ENCODE measurements around the gene TPD52L3. TPM values are rescaled to one million over a fixed set of nuclear protein-coding genes. Genes with fewer than 3 reads are reported as not detected.
A peak's percentile ranks its signal among the peaks of the same experiment; 100 is the strongest.

Gene TPD52L3
- not detected for total RNA-seq
- not detected for polyA plus RNA-seq

- Mint-ChIP-seq H3K4me3 (no peak within 1 kb of the TSS), H3K36me3 (no peaks in the 10 kb centered on the region), H3K27ac (no peak within 1 kb of the TSS), H3K27me3 (peaks cover 28% of the 10 kb centered on the region), H3K9me3 (peaks cover 0 to 12% (median 3%) of the 10 kb centered on the region in 7 donors), H3K4me1 (no peaks in the 10 kb centered on the region)
- Histone ChIP-seq H3K36me3 (ENCODE audit: control insufficient read depth, insufficient read depth, low read length) (no peaks in the 10 kb centered on the region), H3K27me3 (ENCODE audit: control insufficient read depth, insufficient read depth, low read length) (peaks cover 2% of the 10 kb centered on the region), H3K4me3 (ENCODE audit: low read depth, low read length) (no peak within 1 kb of the TSS), H3K27ac (ENCODE audit: insufficient read depth, low read length, poor library complexity, severe bottlenecking) (no peak within 1 kb of the TSS), H3K9me3 (ENCODE audit: control insufficient read depth in 2 of 2, low read length in 2 of 2) (peaks cover 1 to 8% of the 10 kb centered on the region in 2 experiments), H3K4me1 (ENCODE audit: control insufficient read depth, insufficient read depth, low read length, poor library complexity, severe bottlenecking) (no peaks in the 10 kb centered on the region)
- DNase-seq (no peak), ATAC-seq (ENCODE audit: low read depth in 2 of 2) (no peak)
Observed at GRCh38 chr9:6328103-6328502, at the start of gene TPD52L3. Gene TPD52L3 (plus strand): TSS chr9:6328375. CDS start chr9:6328596, 221 bp downstream.

DNA sequence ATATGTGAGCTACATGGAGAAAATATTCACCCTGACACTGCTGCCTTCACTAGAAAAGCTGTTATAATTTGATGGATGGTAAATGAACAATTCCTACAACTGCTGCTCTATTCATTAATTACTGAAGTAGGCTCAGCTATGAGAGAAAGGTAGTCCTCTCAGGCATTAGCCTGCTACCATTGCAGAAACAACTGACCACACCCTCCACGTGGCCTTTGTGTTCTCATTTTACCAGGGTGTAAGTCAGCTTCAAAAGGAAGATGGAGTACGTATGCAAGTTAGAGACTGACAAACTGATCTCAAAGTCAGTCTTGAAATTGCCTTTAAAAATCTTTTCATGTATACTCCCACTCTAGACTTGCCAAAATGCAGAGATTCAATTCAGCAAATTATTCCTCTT is 26.3 kb upstream of the TPD52L3 start:
- Histone ChIP-seq H3K27ac (ENCODE audit: insufficient read depth, low read length, poor library complexity, severe bottlenecking) (no peak overlapping the region), H3K9me3 (ENCODE audit: control insufficient read depth in 2 of 2, low read length in 2 of 2) (no peaks in the 10 kb centered on the region), H3K4me3 (ENCODE audit: low read depth, low read length) (no peak overlapping the region), H3K4me1 (ENCODE audit: control insufficient read depth, insufficient read depth, low read length, poor library complexity, severe bottlenecking) (no peaks in the 10 kb centered on the region), H3K36me3 (ENCODE audit: control insufficient read depth, insufficient read depth, low read length) (no peaks in the 10 kb centered on the region), H3K27me3 (ENCODE audit: control insufficient read depth, insufficient read depth, low read length) (peaks cover 4% of the 10 kb centered on the region)
- Mint-ChIP-seq H3K4me1 (no peaks in the 10 kb centered on the region), H3K9me3 (no peaks in the 10 kb centered on the region), H3K36me3 (no peaks in the 10 kb centered on the region), H3K27me3 (peaks cover 18% of the 10 kb centered on the region), H3K27ac (no peak overlapping the region), H3K4me3 (no peak overlapping the region)
- DNase-seq (no peak), ATAC-seq (ENCODE audit: low read depth in 2 of 2) (no peak)

- Mint-ChIP-seq H3K27me3 (peaks cover 18% of the 10 kb centered on the region), H3K4me3 (no peak overlapping the region)
Observed at GRCh38 chr9:6302417-6302816, 25.8 kb upstream of the TPD52L3 start.

GRCh38 chr9:6304232-6304631 is 23.9 kb upstream of the TPD52L3 start:
- H3K9me3 Mint-ChIP-seq: no peaks in the 10 kb centered on the region
- H3K4me3 ChIP-seq (ENCODE audit: low read depth, low read length): no peak overlapping the region
- no peak for DNase-seq
- H3K36me3 Mint-ChIP-seq: no peaks in the 10 kb centered on the region
- no peaks in the 10 kb centered on the region for H3K4me1 ChIP-seq (ENCODE audit: control insufficient read depth, insufficient read depth, low read length, poor library complexity, severe bottlenecking)
- no peaks in the 10 kb centered on the region for H3K4me1 Mint-ChIP-seq
- no peak overlapping the region for H3K27ac Mint-ChIP-seq
- H3K27ac ChIP-seq (ENCODE audit: insufficient read depth, low read length, poor library complexity, severe bottlenecking): no peak overlapping the region
- H3K9me3 ChIP-seq (ENCODE audit: control insufficient read depth in 2 of 2, low read length in 2 of 2): no peaks in the 10 kb centered on the region
- H3K27me3 ChIP-seq (ENCODE audit: control insufficient read depth, insufficient read depth, low read length): peaks cover 5% of the 10 kb centered on the region
- ATAC-seq (ENCODE audit: low read depth in 2 of 2): no peak
- peaks cover 18% of the 10 kb centered on the region for H3K27me3 Mint-ChIP-seq
- H3K36me3 ChIP-seq (ENCODE audit: control insufficient read depth, insufficient read depth, low read length): no peaks in the 10 kb centered on the region
- no peak overlapping the region for H3K4me3 Mint-ChIP-seq

More at GRCh38 chr9:6302417-6302816, 25.8 kb upstream of the TPD52L3 start:
- Histone ChIP-seq H3K27ac (ENCODE audit: insufficient read depth, low read length, poor library complexity, severe bottlenecking) (no peak overlapping the region), H3K9me3 (ENCODE audit: control insufficient read depth in 2 of 2, low read length in 2 of 2) (no peaks in the 10 kb centered on the region), H3K4me3 (ENCODE audit: low read depth, low read length) (no peak overlapping the region), H3K27me3 (ENCODE audit: control insufficient read depth, insufficient read depth, low read length) (peaks cover 4% of the 10 kb centered on the region), H3K4me1 (ENCODE audit: control insufficient read depth, insufficient read depth, low read length, poor library complexity, severe bottlenecking) (no peaks in the 10 kb centered on the region), H3K36me3 (ENCODE audit: control insufficient read depth, insufficient read depth, low read length) (no peaks in the 10 kb centered on the region)
- no peaks in the 10 kb centered on the region for H3K36me3 Mint-ChIP-seq
- H3K9me3 Mint-ChIP-seq: no peaks in the 10 kb centered on the region
- ATAC-seq (ENCODE audit: low read depth in 2 of 2) (no peak), DNase-seq (no peak)
- no peaks in the 10 kb centered on the region for H3K4me1 Mint-ChIP-seq
- no peak overlapping the region for H3K27ac Mint-ChIP-seq

- Histone ChIP-seq H3K36me3 (ENCODE audit: control insufficient read depth, insufficient read depth, low read length) (no peaks in the 10 kb centered on the region), H3K9me3 (ENCODE audit: control insufficient read depth in 2 of 2, low read length in 2 of 2) (no peaks in the 10 kb centered on the region), H3K27me3 (ENCODE audit: control insufficient read depth, insufficient read depth, low read length) (peaks cover 16% of the 10 kb centered on the region), H3K27ac (ENCODE audit: insufficient read depth, low read length, poor library complexity, severe bottlenecking) (no peak overlapping the region), H3K4me1 (ENCODE audit: control insufficient read depth, insufficient read depth, low read length, poor library complexity, severe bottlenecking) (no peaks in the 10 kb centered on the region), H3K4me3 (ENCODE audit: low read depth, low read length) (no peak overlapping the region)
- peaks cover 18% of the 10 kb centered on the region for H3K27me3 Mint-ChIP-seq
- ATAC-seq (ENCODE audit: low read depth in 2 of 2) (no peak), DNase-seq (peak in 2 of 3 donors; percentile 4 to 36)
- no peaks in the 10 kb centered on the region for H3K4me1 Mint-ChIP-seq
- no peak overlapping the region for H3K27ac Mint-ChIP-seq
- no peaks in the 10 kb centered on the region for H3K9me3 Mint-ChIP-seq
- H3K4me3 Mint-ChIP-seq: no peak overlapping the region
- no peaks in the 10 kb centered on the region for H3K36me3 Mint-ChIP-seq
Observed at GRCh38 chr9:6305954-6306563, 22.1 kb upstream of the TPD52L3 start.

GRCh38 chr9:6307551-6308096 is 20.6 kb upstream of the TPD52L3 start:
- H3K4me3 Mint-ChIP-seq: no peak overlapping the region
- Histone ChIP-seq H3K4me1 (ENCODE audit: control insufficient read depth, insufficient read depth, low read length, poor library complexity, severe bottlenecking) (no peaks in the 10 kb centered on the region), H3K36me3 (ENCODE audit: control insufficient read depth, insufficient read depth, low read length) (no peaks in the 10 kb centered on the region), H3K4me3 (ENCODE audit: low read depth, low read length) (no peak overlapping the region), H3K27me3 (ENCODE audit: control insufficient read depth, insufficient read depth, low read length) (peaks cover 20% of the 10 kb centered on the region), H3K27ac (ENCODE audit: insufficient read depth, low read length, poor library complexity, severe bottlenecking) (no peak overlapping the region), H3K9me3 (ENCODE audit: control insufficient read depth in 2 of 2, low read length in 2 of 2) (no peaks in the 10 kb centered on the region)
- H3K36me3 Mint-ChIP-seq: no peaks in the 10 kb centered on the region
- ATAC-seq (ENCODE audit: low read depth in 2 of 2): no peak
- no peak overlapping the region for H3K27ac Mint-ChIP-seq
- no peak for DNase-seq
- H3K9me3 Mint-ChIP-seq: no peaks in the 10 kb centered on the region
- H3K4me1 Mint-ChIP-seq: no peaks in the 10 kb centered on the region
- peaks cover 12% of the 10 kb centered on the region for H3K27me3 Mint-ChIP-seq

- Histone ChIP-seq H3K27ac (ENCODE audit: insufficient read depth, low read length, poor library complexity, severe bottlenecking) (no peak overlapping the region), H3K27me3 (ENCODE audit: control insufficient read depth, insufficient read depth, low read length) (peaks cover 2% of the 10 kb centered on the region), H3K4me1 (ENCODE audit: control insufficient read depth, insufficient read depth, low read length, poor library complexity, severe bottlenecking) (no peaks in the 10 kb centered on the region), H3K9me3 (ENCODE audit: control insufficient read depth in 2 of 2, low read length in 2 of 2) (peaks cover 9 to 20% of the 10 kb centered on the region in 2 experiments), H3K4me3 (ENCODE audit: low read depth, low read length) (no peak overlapping the region), H3K36me3 (ENCODE audit: control insufficient read depth, insufficient read depth, low read length) (no peaks in the 10 kb centered on the region)
- DNase-seq (no peak), ATAC-seq (ENCODE audit: low read depth in 2 of 2) (no peak)
- Mint-ChIP-seq H3K36me3 (no peaks in the 10 kb centered on the region), H3K4me1 (no peaks in the 10 kb centered on the region), H3K4me3 (no peak overlapping the region), H3K9me3 (peaks cover 0 to 21% (median 8%) of the 10 kb centered on the region in 7 donors), H3K27me3 (peaks cover 30% of the 10 kb centered on the region), H3K27ac (no peak overlapping the region)
Observed at GRCh38 chr9:6330958-6331634, 2.9 kb downstream of the TPD52L3 start.
